ENCODE results near the gene MLEC.

- TF ChIP-seq CTCF (IDR thresholded peaks at IDR 0.05; ENCODE audit: low read length) = no peak
- TF ChIP-seq EZH2 (optimal IDR thresholded peaks at IDR 0.05; ENCODE audit: low read depth, low read length) = no peak
Observed at GRCh38 chr12:120710805-120711296, 23.9 kb downstream of the MLEC start.
